HG03342 (cell line): ENCODE data around the gene NFATC2.
A peak's percentile ranks its signal among the peaks of the same experiment; 100 is the strongest.
"Not testable (repeated sequence)": the region's sequence is repeated elsewhere in the genome, so short reads cannot be mapped to it uniquely, and the experiment has no call there.

Source experiments
- ATAC-seq: cut with Tn5 transposase; IDR thresholded peaks from one replicate; pipeline ENCODE4 v1.9.1; 2021; ENCODE audit warnings: mild to moderate bottlenecking, moderate library complexity; ENCODE audit not compliant: unreplicated experiment

The NFATC2 gene

GRCh38 chr20:51481341-51481914 is 61.1 kb downstream of the NFATC2 start:
- no peak for ATAC-seq

GRCh38 chr20:51480507-51481270 is 61.8 kb downstream of the NFATC2 start:
- ATAC-seq: peak; percentile 59

- not testable (repeated sequence) for ATAC-seq
Observed at GRCh38 chr20:51476106-51476505, 66.4 kb downstream of the NFATC2 start.

- ATAC-seq: no peak
Observed at GRCh38 chr20:51473771-51474170, 68.7 kb downstream of the NFATC2 start.

- ATAC-seq: no peak
Observed at GRCh38 chr20:51473256-51473655, 69.3 kb downstream of the NFATC2 start.

GRCh38 chr20:51470907-51471411 is 71.6 kb downstream of the NFATC2 start:
- ATAC-seq: no peak

- ATAC-seq: no peak
Observed at GRCh38 chr20:51470499-51470820, 72.1 kb downstream of the NFATC2 start.

- no peak for ATAC-seq
Observed at GRCh38 chr20:51469578-51470498, 72.7 kb downstream of the NFATC2 start.

GRCh38 chr20:51469046-51469445 is 73.5 kb downstream of the NFATC2 start:
- ATAC-seq: no peak

GRCh38 chr20:51468636-51469035 is 73.9 kb downstream of the NFATC2 start:
- ATAC-seq: no peak

- ATAC-seq: no peak
Observed at GRCh38 chr20:51467956-51468626, 74.4 kb downstream of the NFATC2 start.

GRCh38 chr20:51463998-51464397 is 78.5 kb downstream of the NFATC2 start:
- no peak for ATAC-seq

- ATAC-seq: no peak
Observed at GRCh38 chr20:51463560-51463959, 79.0 kb downstream of the NFATC2 start.

- ATAC-seq: no peak
Observed at GRCh38 chr20:51462566-51463276, 79.8 kb downstream of the NFATC2 start.

GRCh38 chr20:51461846-51462245 is 80.7 kb downstream of the NFATC2 start:
- not testable (repeated sequence) for ATAC-seq

GRCh38 chr20:51461306-51461705 is 81.2 kb downstream of the NFATC2 start:
- no peak for ATAC-seq

- peak; percentile 97 for ATAC-seq
Observed at GRCh38 chr20:51460569-51461265, 81.8 kb downstream of the NFATC2 start.

- no peak for ATAC-seq
Observed at GRCh38 chr20:51460163-51460562, 82.4 kb downstream of the NFATC2 start.

- no peak for ATAC-seq
Observed at GRCh38 chr20:51458751-51459439, 83.6 kb downstream of the NFATC2 start.
